ENCODE data around the gene TTLL11. TPM values are rescaled to one million over a fixed set of nuclear protein-coding genes. Genes with fewer than 3 reads are reported as not detected.

TTLL11 gene
- total and polyA plus RNA-seq, 8 donors: 5.4 to 11.6 (median 9.5) TPM

DNA sequence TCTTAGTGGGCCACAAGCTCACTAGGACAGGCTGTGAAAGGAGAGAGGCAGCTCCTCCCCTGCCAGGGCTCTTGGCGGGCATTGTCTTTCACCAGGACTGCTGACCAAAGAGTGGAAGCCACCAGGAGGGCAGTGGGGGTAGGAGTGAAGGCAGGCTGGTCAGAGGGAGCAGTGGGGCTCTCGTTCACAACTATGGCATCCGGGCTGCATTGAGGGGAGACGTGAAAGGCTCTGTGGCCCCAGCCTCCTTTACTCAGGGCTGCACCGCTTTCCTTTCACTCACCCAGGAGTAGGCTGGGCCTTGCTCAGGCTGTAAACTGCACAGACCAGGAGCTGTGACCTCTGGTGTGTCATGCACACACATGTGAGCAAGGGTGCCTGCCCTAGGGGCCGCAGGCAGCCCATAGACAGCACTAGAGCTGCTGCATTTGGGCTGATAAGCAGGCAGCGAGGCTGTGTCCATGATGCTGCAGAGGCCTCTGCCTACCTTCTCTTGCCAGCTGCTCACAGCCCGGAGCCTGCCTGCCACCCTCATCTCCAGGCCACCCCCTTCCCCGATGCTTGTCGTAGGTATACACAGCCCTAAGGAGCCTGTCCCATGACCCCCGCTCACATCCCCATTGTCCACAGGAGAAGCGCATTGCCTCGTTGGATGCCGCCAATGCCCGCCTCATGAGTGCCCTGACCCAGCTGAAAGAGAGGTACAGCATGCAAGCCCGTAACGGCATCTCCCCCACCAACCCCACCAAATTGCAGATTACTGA lies 311.2 kb downstream of the TTLL11 start:
- Histone ChIP-seq H3K9me3 (no peaks in the 10 kb centered on the region), H3K27me3 (no peaks in the 10 kb centered on the region), H3K4me3 (no peak overlapping the region), H3K27ac (no peak overlapping the region), H3K4me1 (no peaks in the 10 kb centered on the region), H3K36me3 (peaks cover 0 to 62% of the 10 kb centered on the region in 2 donors)
- ATAC-seq (no peak), DNase-seq (no peak)
- intact Hi-C loops (cut with DNase I): no loop called here
- TF ChIP-seq, protein P1, sequence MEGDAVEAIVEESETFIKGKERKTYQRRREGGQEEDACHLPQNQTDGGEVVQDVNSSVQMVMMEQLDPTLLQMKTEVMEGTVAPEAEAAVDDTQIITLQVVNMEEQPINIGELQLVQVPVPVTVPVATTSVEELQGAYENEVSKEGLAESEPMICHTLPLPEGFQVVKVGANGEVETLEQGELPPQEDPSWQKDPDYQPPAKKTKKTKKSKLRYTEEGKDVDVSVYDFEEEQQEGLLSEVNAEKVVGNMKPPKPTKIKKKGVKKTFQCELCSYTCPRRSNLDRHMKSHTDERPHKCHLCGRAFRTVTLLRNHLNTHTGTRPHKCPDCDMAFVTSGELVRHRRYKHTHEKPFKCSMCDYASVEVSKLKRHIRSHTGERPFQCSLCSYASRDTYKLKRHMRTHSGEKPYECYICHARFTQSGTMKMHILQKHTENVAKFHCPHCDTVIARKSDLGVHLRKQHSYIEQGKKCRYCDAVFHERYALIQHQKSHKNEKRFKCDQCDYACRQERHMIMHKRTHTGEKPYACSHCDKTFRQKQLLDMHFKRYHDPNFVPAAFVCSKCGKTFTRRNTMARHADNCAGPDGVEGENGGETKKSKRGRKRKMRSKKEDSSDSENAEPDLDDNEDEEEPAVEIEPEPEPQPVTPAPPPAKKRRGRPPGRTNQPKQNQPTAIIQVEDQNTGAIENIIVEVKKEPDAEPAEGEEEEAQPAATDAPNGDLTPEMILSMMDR (IDR thresholded peaks at IDR 0.05): no peak

- Histone ChIP-seq H3K27me3 (no peaks in the 10 kb centered on the region), H3K27ac (no peak overlapping the region), H3K36me3 (peaks cover 0 to 69% of the 10 kb centered on the region in 2 donors), H3K4me3 (no peak overlapping the region), H3K9me3 (no peaks in the 10 kb centered on the region), H3K4me1 (no peaks in the 10 kb centered on the region)
- intact Hi-C loops (cut with DNase I): no loop called here
- DNase-seq: no peak
- TF ChIP-seq, protein P1 (IDR thresholded peaks at IDR 0.05): no peak
- no peak for ATAC-seq
Observed at GRCh38 chr9:121781145-121781548, 312.0 kb downstream of the TTLL11 start.

GRCh38 chr9:121780177-121781040 lies 312.7 kb downstream of the TTLL11 start:
- peak overlapping the region in 1 of 2 donors; percentile 60 for H3K27ac ChIP-seq

GRCh38 chr9:121779381-121780117 lies 313.6 kb downstream of the TTLL11 start:
- no peak overlapping the region for H3K4me3 ChIP-seq
- TF ChIP-seq, protein P1 (IDR thresholded peaks at IDR 0.05): no peak
- DNase-seq: no peak
- H3K27me3 ChIP-seq: no peaks in the 10 kb centered on the region
- no peaks in the 10 kb centered on the region for H3K9me3 ChIP-seq
- H3K4me1 ChIP-seq: no peaks in the 10 kb centered on the region
- peak overlapping the region in 1 of 2 donors; percentile 60 for H3K27ac ChIP-seq
- H3K36me3 ChIP-seq: peaks cover 0 to 79% of the 10 kb centered on the region in 2 donors
- intact Hi-C loops (cut with DNase I): no loop called here
- peak; percentile 10 for ATAC-seq

More at GRCh38 chr9:121780177-121781040, 312.7 kb downstream of the TTLL11 start:
- Histone ChIP-seq H3K27me3 (no peaks in the 10 kb centered on the region), H3K9me3 (no peaks in the 10 kb centered on the region), H3K4me1 (no peaks in the 10 kb centered on the region), H3K36me3 (peaks cover 0 to 77% of the 10 kb centered on the region in 2 donors), H3K4me3 (no peak overlapping the region)
- TF ChIP-seq, protein P1 (IDR thresholded peaks at IDR 0.05): no peak
- DNase-seq (peak in 1 of 4 donors; percentile 61), ATAC-seq (no peak)
- intact Hi-C loops (cut with DNase I): no loop called here
